GM12878 (cell line): ENCODE data around the gene ARHGAP6. TPM values are rescaled to one million over a fixed set of nuclear protein-coding genes. Genes with fewer than 3 reads are reported as not detected.

Experiments used
- ATF2 ChIP-seq: IDR thresholded peaks from 2 replicates; pipeline ENCODE4 v1.6.1; 2012; ENCODE audit warnings: low read length, inconsistent platforms
- BCL11A ChIP-seq: IDR thresholded peaks from 2 replicates; pipeline ENCODE4 v1.6.1; 2011; ENCODE audit warnings: low read depth, low read length
- BHLHE40 ChIP-seq, 2 experiments: fragments of 450-650 bp in 1 of 2; IDR thresholded peaks; 2 replicates each; pipeline ENCODE4 v1.6.1; 2011 to 2017; ENCODE audit warnings: low read depth in 2 of 2, borderline replicate concordance in 1 of 2, improper control_type of control experiment in 1 of 2, low read length in 1 of 2, mild to moderate bottlenecking in 1 of 2
- BMI1 ChIP-seq: fragments of 450-650 bp; IDR thresholded peaks from 2 replicates; pipeline ENCODE4 v1.6.1; 2016; ENCODE audit warnings: mild to moderate bottlenecking, moderate library complexity, borderline replicate concordance
- BRCA1 ChIP-seq: IDR thresholded peaks from 2 replicates; pipeline ENCODE4 v1.6.1; 2011; ENCODE audit warnings: low read depth, low read length, improper control_type of control experiment
- CHD2 ChIP-seq: IDR thresholded peaks from 2 replicates; pipeline ENCODE4 v1.6.1; 2011; ENCODE audit warnings: low read depth, low read length, improper control_type of control experiment, borderline replicate concordance
- CTCF ChIP-seq, 3 experiments: IDR thresholded peaks in 2 of 3; conservative IDR thresholded peaks in 1 of 3; 2 replicates each; pipeline ENCODE4 v1.5.1; 2011; ENCODE audit warnings: low read depth in 3 of 3, low read length in 3 of 3, mild to moderate bottlenecking in 3 of 3, control low read depth in 2 of 3, moderate library complexity in 2 of 3, inconsistent platforms in 1 of 3, mixed read lengths in 1 of 3; ENCODE audit not compliant: control insufficient read depth in 2 of 3, insufficient read depth in 1 of 3; ENCODE audit errors: extremely low read depth in 1 of 3
- EED ChIP-seq: sonication (generic); IDR thresholded peaks from 2 replicates; pipeline ENCODE4 v1.6.1; 2016; ENCODE audit warnings: antibody characterized with exemption, low read depth
- ETV6 ChIP-seq, 2 experiments: fragments of 450-650 bp in 1 of 2; IDR thresholded peaks in 1 of 2; conservative IDR thresholded peaks in 1 of 2; 2 replicates each; pipeline ENCODE4 v1.6.1; 2014; ENCODE audit warnings: antibody characterized with exemption in 1 of 2, borderline replicate concordance in 1 of 2, low read depth in 1 of 2, mild to moderate bottlenecking in 1 of 2, moderate library complexity in 1 of 2
- HDGF ChIP-seq: fragments of 450-650 bp; IDR thresholded peaks from 2 replicates; pipeline ENCODE4 v1.6.1; 2016; ENCODE audit warnings: antibody characterized with exemption
- JUNB ChIP-seq: IDR thresholded peaks from 2 replicates; pipeline ENCODE4 v1.6.1; 2016; ENCODE audit warnings: antibody characterized with exemption, mild to moderate bottlenecking
- KDM1A ChIP-seq: fragments of 200-600 bp; sonication (generic); IDR thresholded peaks from 2 replicates; pipeline ENCODE4 v1.6.1; 2016; ENCODE audit warnings: borderline replicate concordance
- KLF5 ChIP-seq: fragments of 450-650 bp; IDR thresholded peaks from 2 replicates; pipeline ENCODE4 v1.6.1; 2014; ENCODE audit warnings: mild to moderate bottlenecking; ENCODE audit not compliant: partially characterized antibody
- MEF2A ChIP-seq: IDR thresholded peaks from 2 replicates; pipeline ENCODE4 v1.6.1; 2011; ENCODE audit warnings: low read depth, mild to moderate bottlenecking, low read length, moderate library complexity; ENCODE audit not compliant: insufficient read depth
- MTA2 ChIP-seq: fragments of 450-650 bp; IDR thresholded peaks from 2 replicates; pipeline ENCODE4 v1.6.1; 2016; ENCODE audit warnings: low read depth, mild to moderate bottlenecking, moderate library complexity
- NFIC ChIP-seq: IDR thresholded peaks from 2 replicates; pipeline ENCODE4 v1.6.1; 2012; ENCODE audit warnings: low read depth, mild to moderate bottlenecking, inconsistent platforms, low read length, moderate library complexity
- NR2F1 ChIP-seq: fragments of 450-650 bp; conservative IDR thresholded peaks from 2 replicates; pipeline ENCODE4 v1.6.1; 2017; ENCODE audit warnings: mild to moderate bottlenecking
- PML ChIP-seq: IDR thresholded peaks from 2 replicates; pipeline ENCODE4 v1.6.1; 2012; ENCODE audit warnings: low read length, inconsistent platforms
- SMAD1 ChIP-seq: fragments of 450-650 bp; IDR thresholded peaks from 2 replicates; pipeline ENCODE4 v1.6.1; 2018; ENCODE audit warnings: mild to moderate bottlenecking, low read depth; ENCODE audit not compliant: partially characterized antibody
- SPI1 ChIP-seq: IDR thresholded peaks from 2 replicates; pipeline ENCODE4 v1.6.1; 2011; ENCODE audit warnings: low read depth, mild to moderate bottlenecking, low read length, moderate library complexity, borderline replicate concordance; ENCODE audit not compliant: insufficient read depth
- SRF ChIP-seq, 2 experiments: IDR thresholded peaks; 2 replicates each; pipeline ENCODE4 v1.6.1; 2011; ENCODE audit warnings: low read depth in 2 of 2, low read length in 2 of 2, mild to moderate bottlenecking in 1 of 2, moderate library complexity in 1 of 2
- TBL1XR1 ChIP-seq: IDR thresholded peaks from 2 replicates; pipeline ENCODE4 v1.6.1; 2012; ENCODE audit warnings: low read depth, low read length, improper control_type of control experiment
- TCF12 ChIP-seq: IDR thresholded peaks from 2 replicates; pipeline ENCODE4 v1.6.1; 2011; ENCODE audit warnings: low read depth, mild to moderate bottlenecking, low read length
- ZNF217 ChIP-seq: fragments of 450-650 bp; IDR thresholded peaks from 2 replicates; pipeline ENCODE4 v1.6.1; 2017; ENCODE audit warnings: antibody characterized with exemption, mild to moderate bottlenecking
- polyA plus RNA-seq, 11 experiments: library from polyadenylated mRNA; depleted of rRNA in 4 of 11; unstranded in 6 of 11; stranded (reverse) in 5 of 11; fragments of >200 nt; fragmentation: Nextera tagmentation in 4 of 11; fragmentation: Illumina TruSeq in 1 of 11; extraction: Ambion mirVana in 4 of 11; extraction: Trizol in 1 of 11; gene quantifications; 1 replicate in 1 of 11; 2 replicates in 10 of 11; pipeline versions ENCODE4 v1.2.1 to v1.2.3, GENCODE V29; 2011 to 2016; ENCODE audit warnings: inconsistent platforms in 2 of 11, missing spikeins in 2 of 11, low read depth in 1 of 11
- total RNA-seq, 4 experiments: library from RNA; depleted of rRNA in 3 of 4; stranded (reverse); fragments of >200 nt in 3 of 4; fragmentation: Illumina TruSeq in 1 of 4; extraction: Trizol in 1 of 4; gene quantifications; 2 replicates each; pipeline versions ENCODE4 v1.2.1 to v1.2.3, GENCODE V29; 2013 to 2021
- TF ChIP-seq, protein P1 (sequence below): IDR thresholded peaks from 2 replicates; pipeline ENCODE4 v1.6.1; 2011; ENCODE audit warnings: borderline replicate concordance, low read depth, mild to moderate bottlenecking, moderate library complexity, low read length; ENCODE audit not compliant: insufficient read depth, poor library complexity, severe bottlenecking
- TF ChIP-seq, protein P2 (sequence below): IDR thresholded peaks from 2 replicates; pipeline ENCODE4 v1.6.1; 2011; ENCODE audit warnings: low read depth, mild to moderate bottlenecking, low read length, moderate library complexity, borderline replicate concordance; ENCODE audit errors: extremely low read depth

ARHGAP6 gene
- total and polyA plus RNA-seq, 10 of the 15 experiments (the other 5 are each of a cell fraction or from before 2014, with no cell fraction given) = 0.20 to 1.8 (median 0.76) TPM

DNA sequence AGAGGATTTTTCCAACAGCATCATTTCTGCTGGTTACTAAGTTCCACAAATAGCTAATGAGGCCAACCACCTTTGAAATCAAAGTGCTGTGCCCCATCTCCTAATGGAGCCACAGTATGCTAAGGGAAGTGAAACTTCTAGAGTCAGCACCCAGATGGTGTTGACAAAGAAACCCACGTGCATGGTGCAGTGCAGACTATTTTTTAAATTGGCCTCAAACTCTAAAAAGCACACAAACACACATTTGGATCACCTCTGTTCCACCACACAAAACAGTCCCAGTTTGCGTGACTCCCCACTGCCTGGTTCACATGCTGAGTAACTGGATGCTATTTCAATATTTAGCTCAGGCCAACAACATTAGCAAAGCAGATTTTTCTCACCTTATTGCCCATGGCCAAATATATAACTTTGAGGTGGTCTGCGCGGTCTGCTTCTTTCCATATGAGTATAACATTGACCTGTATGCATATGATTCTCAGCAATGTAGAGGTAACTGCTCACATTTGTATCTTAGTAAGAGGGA is 302.6 kb downstream of the ARHGAP6 start (continued):
- TF ChIP-seq SMAD1 = no peak
- TF ChIP-seq BHLHE40 (IDR thresholded peaks at IDR 0.05; ENCODE audit: borderline replicate concordance in 1 of 2, low read depth in 2 of 2, low read length in 1 of 2) = peak; percentile 95
- peak; percentile 76 for TF ChIP-seq BMI1
- TF ChIP-seq NFIC = peak; percentile 78; the same call in 1 of the 2 replicates
- no peak for TF ChIP-seq HDGF
- TF ChIP-seq CHD2 = peak; percentile 81; the same call in 1 of the 2 replicates
- peak; percentile 74; the same call in 1 of the 2 replicates for TF ChIP-seq NR2F1
- TF ChIP-seq PML = no peak
- peak; percentile 98 for TF ChIP-seq SPI1
- TF ChIP-seq, protein P1, sequence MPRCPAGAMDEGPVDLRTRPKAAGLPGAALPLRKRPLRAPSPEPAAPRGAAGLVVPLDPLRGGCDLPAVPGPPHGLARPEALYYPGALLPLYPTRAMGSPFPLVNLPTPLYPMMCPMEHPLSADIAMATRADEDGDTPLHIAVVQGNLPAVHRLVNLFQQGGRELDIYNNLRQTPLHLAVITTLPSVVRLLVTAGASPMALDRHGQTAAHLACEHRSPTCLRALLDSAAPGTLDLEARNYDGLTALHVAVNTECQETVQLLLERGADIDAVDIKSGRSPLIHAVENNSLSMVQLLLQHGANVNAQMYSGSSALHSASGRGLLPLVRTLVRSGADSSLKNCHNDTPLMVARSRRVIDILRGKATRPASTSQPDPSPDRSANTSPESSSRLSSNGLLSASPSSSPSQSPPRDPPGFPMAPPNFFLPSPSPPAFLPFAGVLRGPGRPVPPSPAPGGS = peak; percentile 33
- peak in 1 of 2 experiments; percentile 29; a peak in 1 of 4 replicates for TF ChIP-seq ETV6 (conservative IDR thresholded peaks at IDR 0.05 in 1 of 2, IDR thresholded peaks at IDR 0.05 in 1 of 2; ENCODE audit: borderline replicate concordance in 1 of 2, low read depth in 1 of 2)
- TF ChIP-seq ATF2 = peak; percentile 86
- TF ChIP-seq MEF2A = peak; percentile 61; the same call in 1 of the 2 replicates
- peak; percentile 80; the same call in 1 of the 2 replicates for TF ChIP-seq TBL1XR1
- TF ChIP-seq KLF5 = peak; percentile 30
- no peak for TF ChIP-seq BRCA1
- TF ChIP-seq CTCF (IDR thresholded peaks at IDR 0.05 in 2 of 3, conservative IDR thresholded peaks at IDR 0.05 in 1 of 3; ENCODE audit: control insufficient read depth in 2 of 3, extremely low read depth in 1 of 3, insufficient read depth in 1 of 3, low read depth in 3 of 3, low read length in 3 of 3) = no peak; a peak in 1 of 6 replicates
- TF ChIP-seq EED = peak; percentile 50; the same call in 1 of the 2 replicates
- peak; percentile 95 for TF ChIP-seq MTA2
- peak; percentile 74; the same call in 1 of the 2 replicates for TF ChIP-seq TCF12
- TF ChIP-seq ZNF217 = peak; percentile 89
- peak; percentile 84 for TF ChIP-seq BCL11A
- peak; percentile 52; the same call in 1 of the 2 replicates for TF ChIP-seq JUNB
- TF ChIP-seq, protein P2, sequence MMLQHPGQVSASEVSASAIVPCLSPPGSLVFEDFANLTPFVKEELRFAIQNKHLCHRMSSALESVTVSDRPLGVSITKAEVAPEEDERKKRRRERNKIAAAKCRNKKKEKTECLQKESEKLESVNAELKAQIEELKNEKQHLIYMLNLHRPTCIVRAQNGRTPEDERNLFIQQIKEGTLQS = no peak
- TF ChIP-seq KDM1A = no peak
- no peak for TF ChIP-seq SRF (IDR thresholded peaks at IDR 0.05; ENCODE audit: low read depth in 2 of 2, low read length in 2 of 2)
